HG03095 (cell line): ENCODE results near the gene TRIM5.
"Not testable (repeated sequence)": the region's sequence is repeated elsewhere in the genome, so short reads cannot be mapped to it uniquely, and the experiment has no call there.

Source experiments
- ATAC-seq: cut with Tn5 transposase; IDR thresholded peaks from one replicate; pipeline ENCODE4 v1.9.1; 2021; ENCODE audit warnings: moderate library complexity; ENCODE audit not compliant: unreplicated experiment

TRIM5 gene

DNA sequence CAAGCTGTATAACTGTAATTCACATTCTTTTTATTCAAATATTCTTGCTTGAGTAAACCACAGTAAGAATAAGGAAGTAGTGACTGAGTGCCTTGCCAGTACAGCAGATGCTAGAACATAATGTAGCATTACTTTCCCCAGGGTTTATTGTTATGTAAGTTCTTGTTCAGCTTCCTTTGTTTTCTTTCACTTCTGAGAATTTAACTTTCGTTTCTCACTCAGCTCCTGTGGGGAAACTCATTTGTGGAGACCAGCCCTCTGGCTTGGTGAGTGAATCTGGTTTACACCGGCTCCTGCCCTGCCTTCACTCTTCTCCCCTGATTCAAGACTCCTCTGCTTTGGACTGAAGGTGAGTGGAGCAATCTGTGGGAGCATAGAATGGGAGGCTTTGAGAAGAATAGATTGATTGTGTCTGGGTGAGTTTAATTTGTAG lies 4.7 kb upstream of the TRIM5 start, which contains the start of gene TRIM22:
Gene TRIM22 (plus strand): TSS at position 240 of the 433 bp plus-strand sequence. CDS start 6,443 bp downstream, outside the sequence.
- ATAC-seq, result peak; percentile 73

DNA sequence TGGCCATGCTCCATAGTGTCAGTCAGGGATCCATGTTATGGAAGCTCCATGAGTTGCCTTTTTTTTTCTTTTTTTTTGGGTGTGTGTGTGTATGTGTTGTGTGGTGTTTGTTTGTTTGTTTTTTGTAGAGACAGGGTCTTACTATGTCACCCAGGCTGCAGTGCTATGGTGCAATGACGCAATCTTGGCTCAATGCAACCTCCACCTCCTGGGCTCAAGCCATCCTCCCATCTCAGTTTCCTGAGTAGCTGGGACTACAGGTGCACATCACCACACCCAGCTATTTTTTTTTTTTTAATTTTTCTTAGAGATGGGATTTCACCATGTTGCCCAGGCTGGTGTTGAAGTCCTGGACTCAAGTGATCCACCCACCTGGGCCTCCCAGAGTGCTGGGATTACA lies 3.6 kb upstream of the TRIM5 start:
- ATAC-seq, result no peak

DNA sequence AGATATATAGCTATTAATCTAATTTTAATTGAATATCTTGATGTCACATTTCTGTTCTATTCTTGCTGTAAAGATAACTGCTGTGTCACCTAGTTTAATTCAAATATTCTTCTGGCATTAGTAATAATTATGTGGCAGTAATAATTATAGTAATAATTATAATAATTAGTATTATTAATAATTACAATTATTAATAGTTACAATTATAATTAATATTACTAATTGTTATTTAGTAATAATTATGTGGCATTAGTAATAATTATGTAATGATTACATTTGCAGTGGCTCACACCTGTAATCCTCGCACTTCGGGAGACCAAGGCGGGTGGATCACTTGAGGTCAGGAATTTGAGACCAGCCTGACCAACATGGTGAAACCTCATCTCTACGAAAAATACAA lies 1.6 kb upstream of the TRIM5 start:
- no peak for ATAC-seq

DNA sequence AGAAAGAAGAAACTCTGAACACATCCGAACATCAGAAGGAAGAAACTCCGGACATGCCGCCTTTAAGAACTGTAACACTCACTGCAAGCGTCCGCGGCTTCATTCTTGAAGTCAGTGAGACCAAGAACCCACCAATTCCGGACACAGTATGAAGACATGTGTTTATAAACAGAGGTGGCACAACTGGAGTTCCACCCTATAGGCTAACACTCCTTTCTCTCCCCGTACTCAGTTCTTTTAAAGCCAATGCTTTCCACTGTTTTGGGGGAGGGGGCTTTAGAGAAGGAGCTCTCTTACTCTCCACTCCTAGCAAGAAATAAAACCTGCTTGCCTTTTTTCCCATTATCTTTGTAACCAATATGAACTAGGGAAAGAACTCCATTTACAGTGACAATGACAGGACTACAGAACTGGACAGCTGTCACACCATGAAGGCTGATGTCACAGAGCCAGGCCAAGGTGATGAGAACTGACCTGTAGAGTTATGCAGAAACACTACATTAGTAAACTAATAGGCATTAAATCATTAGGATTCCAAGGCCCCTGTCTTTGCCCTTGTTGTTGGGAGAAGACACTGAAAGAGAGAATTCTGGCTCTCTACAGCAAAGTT lies 733 bp downstream of the TRIM5 start:
- ATAC-seq, result peak; percentile 11

DNA sequence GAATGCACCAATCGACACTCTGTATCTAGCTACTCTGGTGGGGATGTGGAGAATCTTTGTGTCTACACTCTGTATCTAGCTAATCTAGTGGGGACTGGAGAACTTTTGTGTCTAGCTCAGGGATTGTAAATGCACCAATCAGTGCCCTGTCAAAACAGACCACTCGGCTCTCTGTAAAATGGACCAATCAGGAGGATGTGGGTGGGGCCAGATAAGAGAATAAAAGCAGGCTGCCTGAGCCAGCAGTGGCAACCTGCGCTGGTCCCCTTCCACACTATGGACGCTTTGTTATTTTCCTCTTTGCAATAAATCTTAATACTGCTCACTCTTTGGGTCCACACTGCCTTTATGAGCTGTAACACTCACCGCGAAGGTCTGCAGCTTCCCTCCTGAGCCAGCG lies 1.3 kb downstream of the TRIM5 start:
- ATAC-seq, result not testable (repeated sequence)

DNA sequence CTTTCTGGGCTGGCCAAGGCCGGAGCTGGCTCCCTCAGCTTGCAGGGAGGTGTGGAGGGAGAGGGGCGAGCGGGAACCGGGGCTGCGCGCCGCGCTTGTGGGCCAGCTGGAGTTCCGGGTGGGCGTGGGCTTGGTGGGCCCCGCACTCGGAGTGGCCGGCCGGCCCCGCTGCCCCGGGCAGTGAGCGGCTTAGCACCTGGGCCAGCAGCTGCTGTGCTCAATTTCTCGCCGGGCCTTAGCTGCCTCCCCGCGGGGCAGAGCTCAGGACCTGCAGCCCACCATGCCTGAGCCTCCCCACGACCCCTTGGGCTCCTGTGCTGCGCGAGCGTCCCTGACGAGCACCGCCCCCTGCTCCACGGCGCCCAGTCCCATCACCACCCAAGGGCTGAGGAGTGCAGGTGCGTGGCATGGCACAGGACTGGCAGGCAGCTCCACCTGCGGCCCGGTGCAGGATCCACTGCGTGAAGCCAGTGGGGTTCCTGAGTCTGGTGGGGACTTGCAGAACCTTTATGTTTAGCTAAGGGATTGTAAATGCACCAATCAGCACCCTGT lies 1.9 kb downstream of the TRIM5 start:
- not testable (repeated sequence) for ATAC-seq

DNA sequence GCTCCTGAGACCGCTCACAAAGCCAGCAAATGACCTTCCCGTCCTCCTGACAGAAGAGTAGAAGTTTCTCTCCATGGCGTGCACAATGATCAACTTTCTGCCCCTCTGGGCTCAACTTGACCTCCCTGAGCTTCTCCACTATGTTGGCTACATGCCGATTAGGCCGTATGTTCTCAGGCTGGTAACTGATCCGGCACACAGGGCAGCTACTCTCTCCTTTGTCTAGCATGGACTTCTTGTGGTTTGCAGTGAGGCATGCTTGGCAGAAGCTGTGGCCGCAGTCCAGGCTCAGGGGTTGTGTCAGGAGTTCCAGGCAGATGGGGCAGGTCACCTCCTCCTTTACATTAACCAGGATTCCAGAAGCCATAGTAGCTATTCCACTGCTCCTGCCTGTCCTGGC lies 5.1 kb downstream of the TRIM5 start:
- ATAC-seq, result no peak

DNA sequence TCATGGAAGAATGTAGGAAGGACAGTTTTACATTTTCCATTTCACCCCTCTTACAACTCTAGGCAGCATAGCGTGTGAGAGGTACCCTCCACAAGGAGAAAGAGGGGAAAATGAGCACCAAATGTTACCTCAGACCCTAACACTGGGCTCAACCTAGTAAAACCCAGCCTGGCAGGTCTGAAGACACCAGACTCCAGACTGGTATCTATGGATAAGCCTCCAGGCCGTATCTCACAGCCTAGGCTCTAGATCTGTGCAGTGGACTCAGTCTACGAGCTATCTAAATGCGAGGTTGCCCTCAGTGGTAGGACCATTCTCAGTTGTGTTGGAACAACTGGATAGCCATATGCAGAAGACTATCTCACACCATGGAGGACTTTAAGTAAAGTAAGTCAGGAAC lies 10.5 kb downstream of the TRIM5 start:
- no peak for ATAC-seq

DNA sequence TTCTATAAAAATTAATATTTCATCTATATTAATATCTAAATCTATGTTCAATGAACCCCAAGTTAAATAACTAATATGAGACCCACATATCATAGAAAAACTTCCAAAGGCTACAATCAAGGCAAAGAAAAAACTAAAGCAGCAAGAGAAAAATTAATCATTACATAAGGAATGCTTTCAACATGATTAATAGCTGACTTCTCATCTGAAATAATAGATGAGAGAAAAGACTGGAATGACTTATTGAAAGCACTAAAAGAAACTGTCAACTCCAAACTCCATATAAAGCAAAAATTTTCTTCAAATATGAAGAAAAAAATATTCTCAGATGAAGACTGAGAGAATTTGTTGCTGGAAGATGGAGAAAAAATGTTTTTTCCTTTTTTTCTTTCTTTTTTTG lies 13.0 kb downstream of the TRIM5 start:
- ATAC-seq, result no peak

DNA sequence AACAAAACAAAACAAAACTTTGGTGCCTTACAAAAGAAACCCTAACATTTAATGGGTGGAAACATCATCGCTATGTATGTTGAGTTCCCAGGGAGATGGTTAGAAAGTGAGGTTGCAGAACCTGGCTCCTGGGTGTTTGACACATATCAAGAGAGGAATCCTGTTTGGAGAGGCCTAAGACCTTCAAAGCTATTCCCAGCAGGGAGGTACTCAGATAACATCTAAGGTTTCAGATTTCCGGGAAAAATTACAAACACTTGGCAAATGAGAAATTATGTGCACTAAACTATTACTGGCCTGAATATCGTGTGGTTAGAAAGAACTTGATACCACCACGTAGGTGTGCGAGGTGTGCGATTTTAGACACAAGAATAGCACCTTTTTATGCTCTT lies 18.5 kb downstream of the TRIM5 start:
- ATAC-seq, result no peak

DNA sequence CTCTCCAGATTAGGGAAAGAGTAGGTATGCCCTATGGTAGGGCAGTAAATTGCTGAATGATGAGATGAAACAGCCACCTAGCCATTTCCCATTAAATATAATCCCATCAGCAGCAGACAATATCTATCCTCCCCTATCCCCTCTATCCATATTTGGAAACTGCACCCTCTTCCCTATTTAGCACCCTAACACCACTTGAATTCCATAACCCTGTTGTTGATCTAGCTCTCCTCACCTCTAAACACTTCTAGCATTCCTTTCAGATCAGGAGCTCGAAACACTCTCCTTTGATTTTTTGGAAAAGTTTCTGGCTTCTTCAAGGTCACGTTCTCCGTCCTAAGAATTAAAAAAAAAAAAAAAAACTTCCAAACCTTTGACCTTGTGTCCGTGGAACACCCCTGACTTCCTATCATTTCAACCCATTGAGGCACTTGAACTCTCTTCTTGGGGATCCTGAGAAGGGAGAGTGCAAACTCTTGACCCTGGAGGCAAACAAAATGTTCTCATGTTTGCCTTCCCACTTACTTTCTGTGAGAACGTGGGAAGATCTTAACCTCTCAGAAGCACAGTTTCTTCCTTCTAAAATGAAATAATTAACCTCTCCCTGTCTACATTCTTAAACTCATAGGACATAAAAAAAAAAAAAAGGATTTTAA lies 19.0 kb downstream of the TRIM5 start:
- ATAC-seq, result no peak

DNA sequence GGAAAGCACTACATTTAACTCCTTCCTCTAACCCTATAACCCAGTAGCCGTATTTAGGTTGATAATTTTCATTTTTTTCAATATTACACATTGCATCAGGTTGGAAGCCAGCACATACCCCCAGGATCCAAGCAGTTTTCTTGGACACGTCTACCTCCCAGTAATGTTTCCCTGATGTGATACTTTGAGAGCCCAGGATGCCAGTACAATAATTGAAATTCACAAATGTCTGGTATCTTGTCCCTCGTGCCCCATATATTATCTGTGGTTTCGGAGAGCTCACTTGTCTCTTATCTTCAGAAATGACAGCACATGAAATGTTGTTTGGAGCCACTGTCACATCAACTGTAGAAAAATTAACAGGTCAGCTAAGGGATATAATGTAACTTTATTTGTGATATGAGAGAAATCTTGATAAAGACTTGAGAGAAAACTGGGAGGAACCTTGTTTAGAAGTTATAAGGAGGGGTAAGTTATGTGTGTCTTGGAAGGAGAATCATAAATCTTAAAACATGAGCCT lies 19.8 kb downstream of the TRIM5 start:
- no peak for ATAC-seq

DNA sequence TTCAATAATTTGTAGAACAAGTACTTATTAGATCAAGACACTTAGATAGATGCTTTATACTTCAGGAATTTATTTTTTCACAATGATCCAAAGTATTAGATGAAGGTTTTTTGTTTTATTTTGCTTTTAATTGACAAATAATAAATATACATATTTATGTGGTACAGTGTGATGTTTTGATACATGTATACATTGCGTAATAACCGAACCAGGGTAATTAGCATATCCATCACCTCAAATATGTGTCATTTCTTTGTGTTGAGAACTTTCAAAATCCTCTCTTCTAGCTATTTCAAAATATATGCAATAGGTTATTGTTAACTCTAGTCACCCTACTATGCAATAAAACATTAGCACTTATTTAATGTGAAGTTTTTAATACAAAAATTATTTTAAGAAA lies 21.4 kb downstream of the TRIM5 start:
- ATAC-seq, result no peak

DNA sequence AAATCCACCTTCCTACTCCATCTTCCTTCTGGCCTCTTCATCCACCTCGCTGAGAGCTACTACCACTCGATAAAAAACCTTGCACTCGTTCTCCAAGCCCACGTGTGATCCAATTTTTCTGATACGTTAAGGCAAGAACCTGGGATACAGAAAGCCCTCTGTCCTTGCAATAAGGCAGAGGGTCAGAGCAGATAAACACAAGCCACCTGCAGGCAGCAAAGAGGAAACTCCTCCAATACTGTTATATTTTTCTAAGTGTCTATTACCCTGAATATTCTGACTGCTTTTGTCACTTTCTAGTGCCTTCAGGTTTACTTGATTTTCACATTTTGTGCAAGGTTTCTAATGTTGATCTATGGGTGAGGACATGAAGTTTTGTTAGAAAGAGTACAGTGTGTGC lies 26.6 kb downstream of the TRIM5 start:
- no peak for ATAC-seq

DNA sequence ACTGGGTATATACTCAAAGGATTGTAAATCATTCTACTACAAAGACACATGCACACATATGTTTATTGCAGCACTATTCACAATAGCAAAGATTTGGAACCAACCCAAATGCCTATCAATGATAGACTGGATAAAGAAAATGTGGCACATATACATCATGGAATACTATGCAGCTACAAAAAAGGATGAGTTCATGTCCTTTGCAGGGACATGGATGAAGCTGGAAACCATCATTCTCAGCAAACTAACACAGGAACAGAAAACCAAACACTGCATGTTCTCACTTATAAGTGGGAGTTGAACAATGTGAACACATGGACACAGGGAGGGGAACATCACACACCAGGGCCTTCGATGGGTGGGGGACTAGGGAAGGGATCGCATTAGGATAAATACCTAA lies 27.9 kb downstream of the TRIM5 start:
- ATAC-seq, result not testable (repeated sequence)

DNA sequence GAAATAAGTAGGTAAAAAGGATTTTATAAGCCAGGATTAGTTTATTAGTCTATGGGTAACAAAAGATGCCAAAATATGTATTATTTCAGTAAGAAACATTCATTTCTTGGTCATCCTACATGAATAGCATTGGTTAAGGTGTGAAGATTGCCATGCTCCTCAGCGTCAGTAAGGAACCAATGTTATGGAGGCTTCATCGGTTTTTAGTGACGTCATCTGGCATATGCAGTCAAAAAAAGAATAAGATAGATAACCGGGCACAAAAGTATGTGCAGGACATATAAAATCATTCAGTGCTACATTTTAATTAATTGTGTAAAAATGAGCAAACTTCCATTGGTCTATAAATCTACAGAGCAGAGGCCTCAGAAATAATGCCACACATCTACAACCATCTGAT lies 29.4 kb downstream of the TRIM5 start:
- no peak for ATAC-seq

DNA sequence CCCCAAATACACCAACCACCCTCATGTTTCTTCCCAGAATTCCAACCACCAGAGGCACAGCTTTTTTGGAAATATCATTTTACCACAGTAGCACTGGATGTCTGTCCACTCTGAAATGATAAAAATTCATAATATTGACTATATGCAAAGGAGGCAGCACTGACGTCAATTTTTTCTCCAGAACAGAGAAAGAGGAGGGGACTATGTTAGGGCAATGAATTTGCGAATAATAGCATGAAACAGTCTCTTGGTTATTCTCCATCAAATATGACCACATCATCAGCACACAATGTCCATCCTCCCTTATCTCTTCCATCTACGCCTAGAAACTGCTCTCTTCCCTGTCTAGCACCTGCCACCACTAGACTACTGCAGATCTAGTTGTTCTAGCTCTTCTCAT lies 38.7 kb downstream of the TRIM5 start:
- ATAC-seq, result no peak

DNA sequence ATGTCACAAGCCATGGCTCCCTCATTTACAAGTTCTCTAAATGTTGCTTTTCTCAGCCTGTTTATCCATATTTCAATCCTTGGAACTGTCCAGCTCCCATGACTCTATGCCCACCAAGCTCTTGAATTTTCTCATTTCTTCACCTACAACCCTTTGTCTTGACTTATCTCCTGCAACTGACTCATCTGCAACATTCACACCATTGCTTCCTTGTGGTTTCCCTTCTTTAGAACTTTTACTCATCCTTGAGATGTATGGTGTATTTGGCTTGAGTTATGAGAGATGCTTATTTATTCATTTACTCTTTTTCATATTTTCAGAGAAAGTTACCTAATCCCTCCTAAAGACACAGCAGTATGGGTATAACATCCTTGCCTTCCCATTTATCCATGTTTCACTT lies 41.3 kb downstream of the TRIM5 start:
- ATAC-seq, result no peak

DNA sequence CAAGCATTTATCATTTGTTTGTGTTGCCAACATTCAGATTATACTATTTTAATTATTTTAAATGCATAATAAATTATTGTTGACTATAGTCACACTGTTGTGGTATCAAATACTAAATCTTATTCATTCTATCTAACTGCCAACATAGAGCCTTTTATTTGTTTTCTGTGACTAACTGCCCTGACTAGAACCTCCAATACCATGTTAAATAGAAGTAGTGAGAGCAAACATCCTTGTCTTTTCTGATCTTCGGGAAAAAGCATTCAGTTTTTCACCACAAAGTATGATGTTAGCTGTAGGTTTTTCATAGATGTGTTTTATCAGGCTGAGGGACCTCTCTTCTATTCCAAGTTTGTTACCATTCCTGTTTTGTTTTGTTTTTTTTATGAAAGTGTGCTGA lies 44.9 kb downstream of the TRIM5 start:
- ATAC-seq, result no peak

DNA sequence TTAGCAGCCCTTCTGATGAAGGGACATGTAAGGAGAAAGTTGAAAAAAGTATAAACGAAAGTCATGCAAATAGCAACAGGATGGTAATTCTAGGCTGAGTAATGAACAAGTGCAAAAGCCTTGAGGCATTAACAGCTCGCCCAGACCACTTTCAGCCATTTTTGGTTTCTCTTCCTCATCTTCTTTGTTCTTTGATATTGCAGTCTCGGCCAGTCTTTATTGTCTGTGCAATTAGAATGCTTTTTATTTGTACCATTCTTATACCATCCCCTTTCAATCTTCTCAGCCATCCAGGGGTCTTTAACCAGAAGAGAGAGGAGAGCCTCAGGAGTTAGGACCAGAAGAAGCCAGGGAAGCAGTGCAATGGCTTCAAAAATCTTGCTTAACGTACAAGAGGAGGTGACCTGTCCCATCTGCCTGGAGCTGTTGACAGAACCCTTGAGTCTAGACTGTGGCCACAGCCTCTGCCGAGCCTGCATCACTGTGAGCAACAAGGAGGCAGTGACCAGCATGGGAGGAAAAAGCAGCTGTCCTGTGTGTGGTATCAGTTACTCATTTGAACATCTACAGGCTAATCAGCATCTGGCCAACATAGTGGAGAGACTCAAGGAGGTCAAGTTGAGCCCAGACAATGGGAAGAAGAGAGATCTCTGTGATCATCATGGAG lies 52.8 kb downstream of the TRIM5 start:
- peak; percentile 95 for ATAC-seq

DNA sequence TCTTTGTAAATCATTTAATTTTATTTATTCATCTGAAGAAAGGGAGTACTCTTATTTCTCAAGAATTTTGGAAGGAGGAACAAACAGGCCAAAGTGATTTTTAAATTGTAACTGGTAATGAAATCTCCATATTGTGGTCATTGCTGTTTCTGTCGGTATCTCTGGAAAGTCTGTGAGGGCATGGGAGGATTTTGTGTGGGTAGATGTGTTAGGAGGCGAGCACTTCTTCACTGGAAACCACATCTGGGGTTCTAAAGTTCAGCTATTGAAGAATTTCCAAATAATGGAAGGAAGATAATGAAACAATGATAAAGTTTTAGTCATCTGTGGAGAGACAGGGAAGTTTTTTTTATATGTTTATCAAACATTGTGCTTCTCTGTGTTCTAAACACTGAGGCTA lies 53.5 kb downstream of the TRIM5 start:
- no peak for ATAC-seq

DNA sequence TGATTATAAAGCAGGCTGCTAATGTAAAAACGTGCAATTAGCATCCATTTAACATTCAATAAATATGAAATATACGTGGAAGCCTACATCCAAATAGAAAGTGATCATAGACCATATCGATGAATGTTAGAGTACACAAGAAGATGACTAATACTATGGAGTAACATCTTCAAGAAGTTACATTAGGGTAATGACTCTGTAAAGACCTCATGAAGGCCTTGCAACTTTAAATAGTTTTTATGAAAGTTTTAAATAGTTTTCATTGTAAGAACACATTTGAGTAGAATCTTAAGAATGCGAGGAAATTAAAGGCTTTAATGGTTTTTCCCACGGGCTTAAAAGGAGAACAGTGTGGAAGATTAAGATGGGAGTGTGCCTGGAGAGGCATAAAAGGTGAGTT lies 58.7 kb downstream of the TRIM5 start:
- ATAC-seq, result no peak
